Ovary (tissue), 9 donors: Measurements from ENCODE around the gene PTPN9. TPM values are rescaled to one million over a fixed set of nuclear protein-coding genes. Genes with fewer than 3 reads are reported as not detected.

Experiments
- DNase-seq, 5 donors: peaks; one replicate each; pipeline ENCODE4 v3.0.0-alpha.2; 2019 to 2020
- H3K27ac ChIP-seq, 2 donors: fragments of 200-600 bp; one replicate each; pipeline versions ENCODE4 v1.5.1 to v1.8.0; 2019 to 2022
- H3K27me3 ChIP-seq: fragments of 200-600 bp; one replicate; pipeline ENCODE4 v1.8.0; 2022
- H3K36me3 ChIP-seq: fragments of 200-600 bp; sonication (generic); one replicate; pipeline ENCODE4 v1.5.1; 2019
- H3K4me1 ChIP-seq: one replicate; pipeline ENCODE4 v1.8.1; 2013; ENCODE audit warnings: mild to moderate bottlenecking, moderate library complexity; ENCODE audit not compliant: insufficient read depth
- H3K4me3 ChIP-seq: fragments of 200-600 bp; sonication (generic); one replicate; pipeline ENCODE4 v1.5.1; 2017
- H3K9me3 ChIP-seq, 2 donors: fragments of 200-600 bp in 1 of 2; sonication (generic) in 1 of 2; one replicate each; pipeline versions ENCODE4 v1.5.1 to v1.8.1; 2013 to 2019; ENCODE audit warnings: mild to moderate bottlenecking in 1 of 2, moderate library complexity in 1 of 2
- EP300 ChIP-seq: sonication (generic); formaldehyde crosslinking; IDR thresholded peaks from one replicate; pipeline ENCODE4 v1.6.1; 2017; ENCODE audit warnings: antibody characterized with exemption
- POLR2A ChIP-seq: fragments of 450-650 bp; IDR thresholded peaks from one replicate; pipeline ENCODE4 v1.6.1; 2017; ENCODE audit warnings: antibody characterized with exemption, mild to moderate bottlenecking, moderate library complexity
- WGBS, 3 donors: extraction: QIAGEN DNeasy Blood & Tissue Kit in 1 of 3; methylation state at CpG; one replicate each; pipeline versions ENCODE4 v1.1.5 to v1.1.7; 2013 to 2017; 5-methylcytosine and 5-hydroxymethylcytosine counted together
- intact Hi-C, 4 donors: fragments of 100-400 bp; cut with DNase I; formaldehyde crosslinking; loops; one replicate each; pipeline versions ENCODE4 v1.11.0 to v1.15.1; 2022 to 2023
- polyA plus RNA-seq, 2 donors: library from polyadenylated mRNA; stranded (reverse); fragments of 200-250 nt in 1 of 2; fragments of 350-450 nt in 1 of 2; fragmentation: Illumina TruSeq in 1 of 2; extraction: RNeasy Lipid Tissue Mini Kit (QIAGEN cat#74804) in 1 of 2; gene quantifications; one replicate each; pipeline ENCODE4 v1.2.3, GENCODE V29; 2013 to 2014
- total RNA-seq, 7 donors: library from RNA; depleted of rRNA in 2 of 7; stranded (reverse); fragments of >200 nt in 2 of 7; fragmentation: NEBNext Ultra II Directional in 3 of 7; extraction: Animal tissue kit (Norgen Biotek cat#: 25700) in 3 of 7; gene quantifications; one replicate each; pipeline versions ENCODE4 v1.1.0 to v1.2.4, GENCODE V29; 2016 to 2023
- TF ChIP-seq, protein P1 (sequence below), 3 donors: fragments of 450-650 bp in 2 of 3; fragments of 200-600 bp in 1 of 3; IDR thresholded peaks; one replicate each; pipeline versions ENCODE4 v1.5.1 to v1.8.0; 2016 to 2022; ENCODE audit warnings: antibody characterized with exemption in 3 of 3, mild to moderate bottlenecking in 1 of 3
- donor health status: DM: no; HTN: no; CAD: no; lungs with moderate emphysema.
- donor health status: DM: no; HTN: no; CAD: no.
- donor health status: Bipolar disorder and iron deficiency.
- donor health status: DM: yes; HTN: yes; CAD: no.
- donor health status: DM: no; HTN: no; CAD: no.
- donor health status: DM: yes; HTN: yes; CAD: no.

The PTPN9 gene
- total and polyA plus RNA-seq, 9 donors = 12.2 to 34.8 (median 21.8) TPM

DNA sequence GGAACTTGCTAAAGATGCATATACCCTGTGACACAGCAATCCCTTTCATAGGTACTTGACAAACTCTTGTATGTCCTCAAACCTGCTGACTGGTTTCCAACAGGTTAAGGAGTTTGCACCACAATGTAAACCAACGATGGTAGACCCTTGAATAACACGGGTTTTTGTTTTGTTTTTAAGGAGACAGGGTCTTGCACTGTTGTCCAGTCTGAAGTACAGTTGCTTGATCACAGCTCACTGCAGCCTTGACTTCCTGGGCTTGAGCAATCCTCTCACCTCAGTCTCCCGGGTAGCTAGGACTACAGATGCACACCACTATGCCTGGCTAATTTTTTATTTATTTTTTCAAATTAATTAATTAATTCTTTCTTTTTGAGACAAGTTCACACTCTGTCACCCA lies 151.0 kb downstream of the PTPN9 start:
- H3K4me3 ChIP-seq = no peak overlapping the region
- WGBS, 3 donors = 70 to 88% (median 76%) methylated on average over 3 of the region's 3 CpGs
- no peak overlapping the region for H3K27ac ChIP-seq
- TF ChIP-seq EP300 = no peak
- no peak for TF ChIP-seq POLR2A
- TF ChIP-seq, protein P1, sequence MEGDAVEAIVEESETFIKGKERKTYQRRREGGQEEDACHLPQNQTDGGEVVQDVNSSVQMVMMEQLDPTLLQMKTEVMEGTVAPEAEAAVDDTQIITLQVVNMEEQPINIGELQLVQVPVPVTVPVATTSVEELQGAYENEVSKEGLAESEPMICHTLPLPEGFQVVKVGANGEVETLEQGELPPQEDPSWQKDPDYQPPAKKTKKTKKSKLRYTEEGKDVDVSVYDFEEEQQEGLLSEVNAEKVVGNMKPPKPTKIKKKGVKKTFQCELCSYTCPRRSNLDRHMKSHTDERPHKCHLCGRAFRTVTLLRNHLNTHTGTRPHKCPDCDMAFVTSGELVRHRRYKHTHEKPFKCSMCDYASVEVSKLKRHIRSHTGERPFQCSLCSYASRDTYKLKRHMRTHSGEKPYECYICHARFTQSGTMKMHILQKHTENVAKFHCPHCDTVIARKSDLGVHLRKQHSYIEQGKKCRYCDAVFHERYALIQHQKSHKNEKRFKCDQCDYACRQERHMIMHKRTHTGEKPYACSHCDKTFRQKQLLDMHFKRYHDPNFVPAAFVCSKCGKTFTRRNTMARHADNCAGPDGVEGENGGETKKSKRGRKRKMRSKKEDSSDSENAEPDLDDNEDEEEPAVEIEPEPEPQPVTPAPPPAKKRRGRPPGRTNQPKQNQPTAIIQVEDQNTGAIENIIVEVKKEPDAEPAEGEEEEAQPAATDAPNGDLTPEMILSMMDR (IDR thresholded peaks at IDR 0.05) = no peak
- H3K4me1 ChIP-seq = peaks cover 2% of the 10 kb centered on the region
- intact Hi-C loops = no loop called here
- no peaks in the 10 kb centered on the region for H3K36me3 ChIP-seq
- no peaks in the 10 kb centered on the region for H3K27me3 ChIP-seq
- DNase-seq = no peak
- H3K9me3 ChIP-seq = no peaks in the 10 kb centered on the region

DNA sequence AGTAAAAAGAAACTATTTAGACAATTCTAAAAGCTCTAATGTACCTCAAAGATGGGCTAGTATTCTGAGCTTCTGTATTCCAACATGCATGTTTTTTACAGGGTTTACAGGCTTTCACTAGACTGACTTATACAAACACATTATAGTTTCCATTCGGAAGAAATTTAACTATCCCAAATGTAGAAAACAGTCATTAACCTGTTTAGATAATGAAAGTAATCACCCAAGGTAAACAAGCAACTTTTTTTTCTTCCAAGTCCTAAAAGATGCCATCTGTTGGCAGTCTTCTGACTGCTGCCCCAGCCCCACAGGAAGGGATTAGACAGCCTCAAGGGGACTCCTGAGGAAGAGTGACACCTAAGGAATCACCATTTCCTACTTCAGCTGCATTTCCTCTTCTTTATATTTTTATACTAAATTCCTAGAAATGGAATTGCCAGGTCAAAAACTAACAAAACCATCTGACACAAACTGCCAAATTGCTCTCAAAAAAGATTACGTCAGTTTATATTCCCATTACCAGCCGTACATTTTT lies 153.1 kb downstream of the PTPN9 start:
- TF ChIP-seq EP300 (no peak), POLR2A (no peak)
- TF ChIP-seq, protein P1 (IDR thresholded peaks at IDR 0.05) = no peak
- Histone ChIP-seq H3K4me3 (no peak overlapping the region), H3K27ac (no peak overlapping the region), H3K36me3 (no peaks in the 10 kb centered on the region), H3K4me1 (no peaks in the 10 kb centered on the region), H3K9me3 (no peaks in the 10 kb centered on the region), H3K27me3 (no peaks in the 10 kb centered on the region)
- intact Hi-C loops = no loop called here
- WGBS, 3 donors = 68 to 79% (median 76%) methylated on average over 3 of the region's 3 CpGs
- DNase-seq = no peak

DNA sequence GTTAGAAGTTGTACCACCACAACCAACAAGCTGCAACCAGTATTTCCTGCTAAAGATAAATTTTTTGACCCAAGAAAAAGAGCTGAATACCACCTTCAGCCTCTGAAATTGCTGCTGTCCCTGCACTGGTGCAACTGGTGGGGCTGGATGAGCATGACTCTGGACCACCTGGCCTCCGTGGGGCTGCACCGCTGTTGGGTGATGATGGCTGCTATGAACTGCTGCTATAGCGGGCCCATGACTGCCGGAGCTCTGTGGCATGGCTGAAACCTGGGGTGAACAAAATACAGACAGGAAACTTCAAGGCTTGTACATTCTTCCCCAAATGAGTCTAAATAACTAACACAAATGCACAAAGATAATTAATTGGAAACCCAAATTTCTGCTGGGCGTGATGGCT lies 156.6 kb downstream of the PTPN9 start:
- no peaks in the 10 kb centered on the region for H3K27me3 ChIP-seq
- no peaks in the 10 kb centered on the region for H3K4me1 ChIP-seq
- TF ChIP-seq, protein P1 (IDR thresholded peaks at IDR 0.05) = no peak
- TF ChIP-seq POLR2A (no peak), EP300 (no peak)
- DNase-seq = no peak
- 93 to 96% (median 96%) methylated on average over 5 of the region's 5 CpGs for WGBS, 3 donors
- no peaks in the 10 kb centered on the region for H3K36me3 ChIP-seq
- no peak overlapping the region for H3K4me3 ChIP-seq
- H3K9me3 ChIP-seq = no peaks in the 10 kb centered on the region
- no peak overlapping the region for H3K27ac ChIP-seq
- intact Hi-C loops = no loop called here

DNA sequence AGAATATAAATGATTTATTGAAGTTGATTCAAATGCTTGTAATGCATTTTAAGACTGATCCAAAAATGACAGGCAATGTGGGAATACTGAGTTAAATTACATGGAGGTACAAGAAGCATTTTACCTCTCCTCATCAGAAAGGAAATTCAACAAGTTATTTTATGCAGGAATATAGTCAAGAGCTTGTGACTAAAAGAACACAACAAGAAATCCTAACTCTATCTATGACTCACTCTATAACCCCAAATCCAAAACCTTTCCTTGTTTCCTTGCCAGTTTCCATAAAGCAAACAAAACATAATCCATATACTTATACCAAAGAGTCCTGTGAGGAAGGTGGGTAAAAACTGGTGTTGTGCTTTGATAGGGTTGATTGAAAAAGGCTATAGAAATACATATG lies 158.4 kb downstream of the PTPN9 start:
- DNase-seq = no peak
- intact Hi-C loops = no loop called here
- no peaks in the 10 kb centered on the region for H3K36me3 ChIP-seq
- H3K4me3 ChIP-seq = no peak overlapping the region
- no peaks in the 10 kb centered on the region for H3K27me3 ChIP-seq
- no peaks in the 10 kb centered on the region for H3K4me1 ChIP-seq
- no peaks in the 10 kb centered on the region for H3K9me3 ChIP-seq
- no peak overlapping the region for H3K27ac ChIP-seq
- no peak for TF ChIP-seq EP300
- TF ChIP-seq, protein P1 (IDR thresholded peaks at IDR 0.05) = no peak
- no peak for TF ChIP-seq POLR2A

DNA sequence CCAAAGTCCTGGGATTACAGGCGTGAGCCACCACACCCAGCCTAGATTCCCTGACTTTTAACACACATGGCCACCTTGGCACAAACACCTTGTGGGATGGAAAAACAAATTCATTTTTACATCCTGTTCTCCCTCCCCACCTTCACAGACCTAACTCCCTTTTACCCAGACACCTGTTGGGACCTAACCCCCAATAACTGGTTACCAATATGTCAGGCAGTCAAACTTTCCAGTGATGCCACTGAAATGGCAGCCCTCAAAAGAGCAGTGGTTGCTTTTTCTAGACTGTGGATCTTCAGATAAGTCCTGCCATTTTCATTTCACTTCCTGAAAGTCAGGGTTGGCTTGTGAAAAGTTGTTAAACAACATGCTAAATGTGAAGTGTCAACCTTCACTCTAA lies 162.5 kb downstream of the PTPN9 start:
- TF ChIP-seq EP300 = no peak
- TF ChIP-seq, protein P1 (IDR thresholded peaks at IDR 0.05) = no peak
- TF ChIP-seq POLR2A = no peak
- Histone ChIP-seq H3K27me3 (no peaks in the 10 kb centered on the region), H3K4me3 (no peak overlapping the region), H3K4me1 (no peaks in the 10 kb centered on the region), H3K36me3 (no peaks in the 10 kb centered on the region), H3K27ac (no peak overlapping the region), H3K9me3 (no peaks in the 10 kb centered on the region)
- WGBS, 3 donors = 90 to 100% (median 98%) methylated on average over 1 of the region's 1 CpG
- intact Hi-C loops = no loop called here
- no peak for DNase-seq
